Putamen (tissue), 1 donor: ENCODE results near the gene BNIP3.
A peak's percentile ranks its signal among the peaks of the same experiment; 100 is the strongest.

Source experiments
- DNase-seq: peaks from one replicate; pipeline ENCODE4 v3.0.0-alpha.2; 2016; ENCODE audit warnings: low spot score

The BNIP3 gene

GRCh38 chr10:131981429-131982184 is at the start of gene BNIP3:
BNIP3 (minus strand) TSS chr10:131981923; CDS start chr10:131981806, 117 bp downstream.
- peak; percentile 90 for DNase-seq

GRCh38 chr10:132030898-132031463 is 49.3 kb upstream of the BNIP3 start:
- DNase-seq: no peak

GRCh38 chr10:132028706-132029105 is 47.0 kb upstream of the BNIP3 start:
- DNase-seq: no peak

GRCh38 chr10:132027423-132027983 is 45.8 kb upstream of the BNIP3 start:
- no peak for DNase-seq

- peak; percentile 64 for DNase-seq
Observed at GRCh38 chr10:132023092-132023811, 41.5 kb upstream of the BNIP3 start.

- no peak for DNase-seq
Observed at GRCh38 chr10:132022241-132022640, 40.5 kb upstream of the BNIP3 start.

GRCh38 chr10:132021504-132022143 is 39.9 kb upstream of the BNIP3 start:
- DNase-seq: no peak

GRCh38 chr10:132021046-132021445 is 39.3 kb upstream of the BNIP3 start:
- no peak for DNase-seq

- no peak for DNase-seq
Observed at GRCh38 chr10:132020456-132020855, 38.7 kb upstream of the BNIP3 start.

GRCh38 chr10:132019366-132019765 is 37.6 kb upstream of the BNIP3 start:
- DNase-seq: no peak

GRCh38 chr10:132018446-132018845 is 36.7 kb upstream of the BNIP3 start:
- DNase-seq: no peak

GRCh38 chr10:132016514-132016913 is 34.8 kb upstream of the BNIP3 start:
- DNase-seq: no peak

- DNase-seq: no peak
Observed at GRCh38 chr10:132011445-132011844, 29.7 kb upstream of the BNIP3 start.

- no peak for DNase-seq
Observed at GRCh38 chr10:132011024-132011423, 29.3 kb upstream of the BNIP3 start.

GRCh38 chr10:132010483-132010882 is 28.8 kb upstream of the BNIP3 start:
- no peak for DNase-seq

- no peak for DNase-seq
Observed at GRCh38 chr10:132009575-132009974, 27.9 kb upstream of the BNIP3 start.

- no peak for DNase-seq
Observed at GRCh38 chr10:132007681-132008080, 26.0 kb upstream of the BNIP3 start.

- no peak for DNase-seq
Observed at GRCh38 chr10:132006966-132007365, 25.2 kb upstream of the BNIP3 start.

GRCh38 chr10:132005147-132005546 is 23.4 kb upstream of the BNIP3 start:
- DNase-seq: no peak

- DNase-seq: no peak
Observed at GRCh38 chr10:132004052-132004451, 22.3 kb upstream of the BNIP3 start.

- DNase-seq: no peak
Observed at GRCh38 chr10:132003282-132003924, 21.7 kb upstream of the BNIP3 start.

GRCh38 chr10:132002004-132002403 is 20.3 kb upstream of the BNIP3 start:
- no peak for DNase-seq
